AG10803 (cell line): Measurements from ENCODE around the gene ATPAF1.
"Not testable (repeated sequence)": the region's sequence is repeated elsewhere in the genome, so short reads cannot be mapped to it uniquely, and the experiment has no call there.

Experiments
- DNase-seq: peaks from one replicate; pipeline ENCODE4 v3.0.0; 2010; ENCODE audit warnings: low read depth
- H3K4me3 ChIP-seq: 2 replicates; pipeline ENCODE4 v1.5.1; 2011; ENCODE audit warnings: mild to moderate bottlenecking, low read length, control low read depth
- CTCF ChIP-seq: conservative IDR thresholded peaks from 2 replicates; pipeline ENCODE4 v1.5.1; 2011; ENCODE audit warnings: mild to moderate bottlenecking, low read length, control low read depth, inconsistent platforms

ATPAF1 gene

GRCh38 chr1:46670134-46670533 lies 2.0 kb upstream of the ATPAF1 start:
- DNase-seq: no peak
- TF ChIP-seq CTCF: no peak
- no peak overlapping the region for H3K4me3 ChIP-seq

GRCh38 chr1:46665983-46666382 lies 2.2 kb downstream of the ATPAF1 start:
- H3K4me3 ChIP-seq: no peak overlapping the region
- DNase-seq: no peak
- TF ChIP-seq CTCF: no peak

- H3K4me3 ChIP-seq, DNase-seq: not testable (repeated sequence)
These were observed 5.2 kb downstream of the ATPAF1 start for GRCh38 chr1:46662919-46663318.

- DNase-seq: not testable (repeated sequence)
These were observed 8.0 kb downstream of the ATPAF1 start for GRCh38 chr1:46660116-46660515.

GRCh38 chr1:46659307-46659870 lies 8.8 kb downstream of the ATPAF1 start:
- no peak for DNase-seq

More at GRCh38 chr1:46660116-46660515, 8.0 kb downstream of the ATPAF1 start:
- H3K4me3 ChIP-seq: not testable (repeated sequence)

GRCh38 chr1:46657775-46658174 lies 10.4 kb downstream of the ATPAF1 start:
- no peak overlapping the region for H3K4me3 ChIP-seq
- TF ChIP-seq CTCF: no peak

More at GRCh38 chr1:46659307-46659870, 8.8 kb downstream of the ATPAF1 start:
- H3K4me3 ChIP-seq: no peak overlapping the region
- TF ChIP-seq CTCF: no peak

GRCh38 chr1:46656643-46657042 lies 11.5 kb downstream of the ATPAF1 start:
- DNase-seq: no peak
- no peak overlapping the region for H3K4me3 ChIP-seq
- no peak for TF ChIP-seq CTCF

More at GRCh38 chr1:46657775-46658174, 10.4 kb downstream of the ATPAF1 start:
- no peak for DNase-seq

- TF ChIP-seq CTCF: no peak
- no peak overlapping the region for H3K4me3 ChIP-seq
- DNase-seq: no peak
These were observed 12.3 kb downstream of the ATPAF1 start for GRCh38 chr1:46655848-46656247.

GRCh38 chr1:46654698-46655097 lies 13.5 kb downstream of the ATPAF1 start:
- not testable (repeated sequence) for H3K4me3 ChIP-seq, DNase-seq
